B cell (primary cell): Measurements from ENCODE around the gene PRICKLE3.
"Not testable (repeated sequence)": the region's sequence is repeated elsewhere in the genome, so short reads cannot be mapped to it uniquely, and the experiment has no call there.

Experiments used
- EZH2 ChIP-seq: IDR thresholded peaks from 2 replicates; pipeline ENCODE4 v1.6.1; 2012; ENCODE audit warnings: borderline replicate concordance, low read depth, mild to moderate bottlenecking, moderate library complexity, low read length; ENCODE audit not compliant: insufficient read depth, poor library complexity, severe bottlenecking
- TF ChIP-seq, protein P1 (sequence below): fragments of 200-600 bp; IDR thresholded peaks from one replicate; pipeline ENCODE4 v1.8.0; 2022; ENCODE audit warnings: antibody characterized with exemption, mild to moderate bottlenecking

DNA sequence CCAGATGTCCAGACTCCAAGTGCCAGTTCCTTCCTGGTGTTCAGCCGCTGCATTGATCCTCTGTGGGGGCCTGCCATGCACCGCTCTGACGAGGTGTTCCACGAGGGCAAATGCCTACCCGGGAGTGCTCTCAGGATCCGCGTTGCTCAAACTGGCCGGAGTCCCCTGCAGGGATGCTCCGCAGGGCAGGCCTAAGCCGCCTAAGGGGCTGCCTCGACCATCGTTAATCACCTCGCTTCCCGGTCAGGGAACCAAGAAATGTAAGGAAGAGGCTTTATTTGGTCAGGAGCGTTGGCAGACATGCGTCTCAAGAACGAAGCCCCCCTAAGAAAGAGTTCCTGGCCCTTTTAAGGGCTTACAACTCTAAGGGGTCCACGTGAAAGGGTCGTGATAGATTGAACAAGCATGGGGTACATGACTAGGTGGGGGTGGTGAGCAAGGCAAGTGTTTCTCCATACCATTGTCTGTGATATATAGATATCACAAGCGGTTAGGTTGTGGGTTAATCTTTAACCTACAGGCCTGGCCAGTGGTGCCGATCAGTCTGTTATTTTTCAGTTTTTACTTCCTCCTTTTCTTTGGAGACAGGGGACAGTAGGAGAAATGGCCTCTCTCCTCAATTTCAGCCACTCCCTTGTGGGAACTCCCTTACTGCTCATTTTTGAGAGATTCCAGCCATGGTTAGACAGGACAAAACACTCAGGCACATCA is 37.6 kb downstream of the PRICKLE3 start:
- TF ChIP-seq, protein P1, sequence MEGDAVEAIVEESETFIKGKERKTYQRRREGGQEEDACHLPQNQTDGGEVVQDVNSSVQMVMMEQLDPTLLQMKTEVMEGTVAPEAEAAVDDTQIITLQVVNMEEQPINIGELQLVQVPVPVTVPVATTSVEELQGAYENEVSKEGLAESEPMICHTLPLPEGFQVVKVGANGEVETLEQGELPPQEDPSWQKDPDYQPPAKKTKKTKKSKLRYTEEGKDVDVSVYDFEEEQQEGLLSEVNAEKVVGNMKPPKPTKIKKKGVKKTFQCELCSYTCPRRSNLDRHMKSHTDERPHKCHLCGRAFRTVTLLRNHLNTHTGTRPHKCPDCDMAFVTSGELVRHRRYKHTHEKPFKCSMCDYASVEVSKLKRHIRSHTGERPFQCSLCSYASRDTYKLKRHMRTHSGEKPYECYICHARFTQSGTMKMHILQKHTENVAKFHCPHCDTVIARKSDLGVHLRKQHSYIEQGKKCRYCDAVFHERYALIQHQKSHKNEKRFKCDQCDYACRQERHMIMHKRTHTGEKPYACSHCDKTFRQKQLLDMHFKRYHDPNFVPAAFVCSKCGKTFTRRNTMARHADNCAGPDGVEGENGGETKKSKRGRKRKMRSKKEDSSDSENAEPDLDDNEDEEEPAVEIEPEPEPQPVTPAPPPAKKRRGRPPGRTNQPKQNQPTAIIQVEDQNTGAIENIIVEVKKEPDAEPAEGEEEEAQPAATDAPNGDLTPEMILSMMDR = not testable (repeated sequence)
- not testable (repeated sequence) for TF ChIP-seq EZH2
